Activated CD4-positive, alpha-beta T cell treated with anti-CD3 and anti-CD28 coated beads for 1 hour (primary cell): ENCODE data around the gene AFAP1.

Experiments used
- DNase-seq: peaks from one replicate; pipeline ENCODE4 v3.0.0-alpha.2; 2020

Gene AFAP1

GRCh38 chr4:7801001-7801400 is 138.7 kb downstream of the AFAP1 start:
- no peak for DNase-seq

- no peak for DNase-seq
These were observed 139.3 kb downstream of the AFAP1 start for GRCh38 chr4:7800410-7800809.

- no peak for DNase-seq
These were observed 139.9 kb downstream of the AFAP1 start for GRCh38 chr4:7799736-7800135.

- no peak for DNase-seq
These were observed 140.4 kb downstream of the AFAP1 start for GRCh38 chr4:7799306-7799705.

GRCh38 chr4:7798178-7798995 is 141.3 kb downstream of the AFAP1 start:
- DNase-seq = no peak

- no peak for DNase-seq
These were observed 142.3 kb downstream of the AFAP1 start for GRCh38 chr4:7797330-7797729.

- DNase-seq = no peak
These were observed 143.7 kb downstream of the AFAP1 start for GRCh38 chr4:7795983-7796382.

- no peak for DNase-seq
These were observed 146.5 kb downstream of the AFAP1 start for GRCh38 chr4:7793186-7793585.

GRCh38 chr4:7792616-7793015 is 147.0 kb downstream of the AFAP1 start:
- DNase-seq = no peak

GRCh38 chr4:7790999-7791398 is 148.7 kb downstream of the AFAP1 start:
- no peak for DNase-seq

- no peak for DNase-seq
These were observed 149.6 kb downstream of the AFAP1 start for GRCh38 chr4:7790023-7790422.

- DNase-seq = no peak
These were observed 150.8 kb downstream of the AFAP1 start for GRCh38 chr4:7788694-7789425.

- DNase-seq = no peak
These were observed 151.5 kb downstream of the AFAP1 start for GRCh38 chr4:7788193-7788592.

- no peak for DNase-seq
These were observed 151.9 kb downstream of the AFAP1 start for GRCh38 chr4:7787681-7788141.

- DNase-seq = no peak
These were observed 152.6 kb downstream of the AFAP1 start for GRCh38 chr4:7787067-7787466.

GRCh38 chr4:7786517-7786916 is 153.1 kb downstream of the AFAP1 start:
- DNase-seq = no peak

GRCh38 chr4:7786040-7786439 is 153.6 kb downstream of the AFAP1 start:
- DNase-seq = no peak

GRCh38 chr4:7785017-7785416 is 154.6 kb downstream of the AFAP1 start:
- DNase-seq = no peak

GRCh38 chr4:7784131-7784870 is 155.4 kb downstream of the AFAP1 start:
- DNase-seq = no peak

- DNase-seq = no peak
These were observed 156.1 kb downstream of the AFAP1 start for GRCh38 chr4:7783541-7783940.

GRCh38 chr4:7782783-7783182 is 156.9 kb downstream of the AFAP1 start:
- DNase-seq = no peak

- DNase-seq = no peak
These were observed 157.7 kb downstream of the AFAP1 start for GRCh38 chr4:7781993-7782392.

GRCh38 chr4:7781366-7781765 is 158.3 kb downstream of the AFAP1 start:
- no peak for DNase-seq
